NOMO-1 treated with DMSO at 0.1 percent for 48 hours (cell line): ENCODE data around the gene RADIL.
"Not testable (repeated sequence)": the region's sequence is repeated elsewhere in the genome, so short reads cannot be mapped to it uniquely, and the experiment has no call there.

Experiments
- DNase-seq: peaks from one replicate; lab custom pipeline; 2025; ENCODE audit not compliant: unreplicated experiment; lab: John Stamatoyannopoulos, UW

Gene RADIL

GRCh38 chr7:4797858-4798705 is 85.4 kb downstream of the RADIL start:
- peak; percentile 47 for DNase-seq

GRCh38 chr7:4796453-4796852 is 87.1 kb downstream of the RADIL start:
- no peak for DNase-seq

GRCh38 chr7:4794591-4795350 is 88.7 kb downstream of the RADIL start:
- DNase-seq: no peak

GRCh38 chr7:4794171-4794570 is 89.3 kb downstream of the RADIL start:
- not testable (repeated sequence) for DNase-seq

GRCh38 chr7:4793385-4793993 is 90.0 kb downstream of the RADIL start:
- DNase-seq: not testable (repeated sequence)

DNA sequence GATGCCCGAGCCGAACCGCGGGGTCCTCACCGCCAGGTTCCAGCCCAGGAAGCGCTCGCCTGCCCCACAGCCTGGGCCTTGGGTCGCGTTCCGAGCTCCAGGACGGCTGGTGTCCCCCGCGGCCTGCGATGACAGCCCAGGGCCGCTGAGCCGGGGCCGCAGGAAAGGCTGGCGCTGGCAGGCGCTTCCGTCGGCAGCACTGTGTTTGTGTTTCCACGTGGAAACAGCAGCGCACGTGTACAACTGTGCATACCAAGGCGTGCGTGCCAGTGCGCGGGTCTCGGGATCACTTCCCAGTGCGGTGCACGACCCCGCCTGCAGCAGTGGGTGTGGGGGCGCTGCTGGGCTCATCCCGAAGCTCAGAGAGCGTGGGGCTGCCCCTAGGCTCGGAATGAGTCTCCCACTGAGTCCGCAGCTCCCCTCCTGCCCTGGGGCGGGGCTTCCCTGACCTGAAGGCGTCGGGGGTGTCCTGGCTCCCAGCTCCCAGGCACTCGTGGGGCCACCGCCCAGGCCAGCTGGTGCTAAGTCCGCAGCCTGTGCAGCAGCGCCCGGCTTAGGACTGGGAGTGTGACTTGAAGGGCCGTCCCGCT is 90.9 kb downstream of the RADIL start:
- no peak for DNase-seq

DNA sequence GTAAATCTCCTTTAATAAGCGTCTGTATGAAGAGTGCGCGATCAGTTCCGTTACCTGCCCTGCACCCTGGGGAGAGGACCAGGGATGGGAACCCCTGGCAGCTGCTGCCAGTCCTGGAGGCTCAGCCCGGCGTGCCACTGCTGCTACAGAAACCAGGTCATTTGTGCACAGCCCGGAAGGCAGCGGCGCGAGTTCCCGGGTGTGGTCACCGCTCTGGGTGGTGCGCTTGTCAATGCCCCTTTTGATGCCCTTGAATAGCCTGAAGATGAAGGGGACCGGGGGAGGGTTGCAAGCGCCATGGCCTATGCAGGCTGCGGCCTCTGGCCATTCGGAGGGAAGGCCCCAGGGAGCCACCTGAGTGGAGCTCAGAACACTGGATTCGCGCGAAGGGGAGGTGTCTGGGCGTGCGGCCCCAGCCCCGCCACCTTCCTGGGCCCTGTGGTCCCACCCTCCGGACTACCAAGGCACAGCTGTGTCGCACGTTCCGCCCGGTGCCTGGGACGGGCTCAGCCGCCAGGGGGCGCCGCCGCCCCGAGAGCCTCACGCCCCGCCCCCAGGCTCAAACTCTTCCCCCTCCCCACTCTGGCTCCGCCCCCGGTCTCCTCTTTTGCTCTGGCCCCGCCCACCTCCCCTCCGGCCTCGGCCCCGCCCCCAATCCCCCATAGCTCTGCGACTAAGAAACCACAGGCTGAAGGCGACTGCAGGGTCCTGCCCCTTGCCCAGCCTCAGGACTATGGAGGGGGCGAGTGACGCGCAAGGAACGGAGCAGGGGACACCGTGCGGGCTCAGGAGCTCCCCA is 91.6 kb downstream of the RADIL start:
- DNase-seq: no peak

GRCh38 chr7:4791101-4791737 is 92.3 kb downstream of the RADIL start:
- no peak for DNase-seq

DNA sequence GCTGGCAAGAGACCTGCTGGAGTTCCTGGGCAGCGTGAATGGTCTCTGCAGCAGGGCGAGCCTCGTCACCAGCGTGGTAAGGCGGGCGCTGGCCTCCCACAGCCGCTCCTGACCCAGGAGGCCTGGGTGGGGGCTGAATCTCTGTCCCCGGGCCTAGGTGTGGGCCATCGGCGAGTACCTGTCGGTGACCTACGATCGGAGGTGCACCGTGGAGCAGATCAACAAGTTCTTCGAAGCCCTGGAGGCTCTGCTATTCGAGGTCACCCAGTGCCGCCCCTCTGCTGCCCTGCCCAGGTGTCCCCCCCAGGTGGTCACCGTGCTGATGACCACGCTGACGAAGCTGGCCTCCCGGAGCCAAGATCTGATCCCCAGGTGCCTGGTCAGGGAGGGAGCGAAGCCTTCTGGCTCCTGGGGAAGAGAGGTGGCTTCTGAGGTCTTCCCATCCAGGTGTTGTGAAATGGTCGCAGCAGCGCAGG is 93.0 kb downstream of the RADIL start:
- no peak for DNase-seq

GRCh38 chr7:4790078-4790465 is 93.4 kb downstream of the RADIL start:
- no peak for DNase-seq

DNA sequence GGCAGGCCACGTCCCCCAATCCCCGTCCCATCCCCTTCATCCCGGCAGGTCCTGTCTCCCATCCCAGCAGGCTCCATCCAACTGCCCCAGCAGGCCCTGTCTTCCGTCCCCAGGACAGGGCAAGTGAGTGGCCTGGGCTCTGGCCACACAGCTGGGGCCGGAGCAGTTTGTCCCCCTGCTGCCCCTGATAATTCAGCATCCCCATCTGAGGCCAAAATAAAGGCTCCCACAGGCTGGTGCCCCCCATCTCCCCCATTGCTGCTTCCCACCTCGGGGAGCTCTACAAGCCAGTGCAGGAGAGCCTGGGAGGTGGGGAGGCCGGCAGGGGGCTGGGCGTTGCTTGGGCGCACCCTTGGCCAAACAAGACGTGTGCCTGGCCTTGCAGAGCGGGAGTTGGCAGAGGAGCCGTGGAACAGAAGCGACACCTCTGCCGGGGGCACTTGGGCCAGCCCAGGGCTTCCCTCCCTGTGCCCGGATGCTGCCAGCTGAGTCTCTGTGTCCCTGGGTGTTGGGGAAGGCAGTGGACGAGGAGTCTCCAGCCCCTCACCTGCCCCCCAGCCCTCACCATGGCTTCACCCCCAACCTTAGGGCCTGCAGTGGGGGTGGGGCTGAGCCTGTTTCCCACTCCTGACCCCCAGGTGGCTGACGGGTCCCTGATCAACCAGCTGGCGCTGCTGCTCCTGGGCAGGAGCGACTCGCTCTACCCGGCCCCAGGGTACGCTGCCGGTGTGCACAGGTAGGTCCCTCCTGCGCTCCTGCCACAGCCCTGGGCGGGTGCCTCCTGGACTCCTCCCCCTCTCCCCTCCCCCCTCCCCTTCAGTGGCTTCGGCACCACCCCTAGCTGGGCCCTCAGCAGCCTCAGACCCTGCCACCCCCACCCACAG is 94.1 kb downstream of the RADIL start:
- no peak for DNase-seq

DNA sequence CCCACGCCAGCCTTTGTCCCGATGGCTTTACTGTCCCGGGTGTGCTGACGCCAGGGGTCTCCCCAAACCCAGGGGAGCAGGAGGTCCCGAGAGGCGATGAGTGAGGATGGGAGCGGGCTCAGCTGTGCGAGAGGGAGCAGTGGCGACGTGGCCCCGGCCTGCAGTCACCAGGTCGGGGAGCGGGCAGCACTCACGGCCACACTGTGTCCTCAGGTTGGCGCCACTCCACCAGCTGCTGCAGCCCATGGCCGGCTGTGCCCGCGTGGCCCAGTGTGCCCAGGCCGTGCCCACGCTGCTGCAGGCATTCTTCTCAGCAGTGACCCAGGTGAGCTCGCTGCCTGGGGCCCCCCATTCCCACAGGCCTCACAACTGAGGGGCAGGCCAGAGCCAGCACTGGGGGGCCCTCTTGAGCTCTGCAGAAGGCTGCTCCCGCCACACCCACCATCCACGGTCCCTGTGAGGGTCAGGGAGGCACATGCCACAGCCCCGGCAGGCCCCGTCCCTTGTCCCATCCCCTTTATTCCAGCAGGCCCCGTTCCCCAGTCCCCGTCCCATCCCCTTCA is 94.8 kb downstream of the RADIL start:
- DNase-seq: no peak

GRCh38 chr7:4787947-4788626 is 95.4 kb downstream of the RADIL start:
- DNase-seq: no peak

- no peak for DNase-seq
These were observed 96.0 kb downstream of the RADIL start for GRCh38 chr7:4787541-4787940.

GRCh38 chr7:4786015-4786414 is 97.5 kb downstream of the RADIL start:
- DNase-seq: no peak

GRCh38 chr7:4785371-4785770 is 98.1 kb downstream of the RADIL start:
- no peak for DNase-seq

DNA sequence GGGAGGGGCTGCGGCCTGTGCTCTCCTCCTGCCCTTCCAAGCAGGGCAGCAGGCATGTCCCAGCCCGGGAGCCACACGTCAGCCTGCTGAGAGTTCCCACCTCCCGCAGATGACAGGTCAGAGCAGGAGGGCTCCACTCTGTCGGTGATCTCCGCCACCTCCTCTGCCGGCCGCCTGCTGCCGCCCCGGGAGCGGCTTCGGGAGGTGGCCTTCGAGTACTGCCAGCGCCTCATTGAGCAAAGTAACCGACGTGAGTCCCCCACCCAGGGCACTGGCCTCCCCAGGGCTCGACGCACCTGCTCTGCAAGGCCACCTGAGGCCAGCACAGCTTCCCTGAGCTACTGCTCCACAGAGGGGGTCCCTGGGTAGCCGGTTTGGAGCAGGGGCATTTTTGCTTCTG is 98.7 kb downstream of the RADIL start:
- DNase-seq: no peak

DNA sequence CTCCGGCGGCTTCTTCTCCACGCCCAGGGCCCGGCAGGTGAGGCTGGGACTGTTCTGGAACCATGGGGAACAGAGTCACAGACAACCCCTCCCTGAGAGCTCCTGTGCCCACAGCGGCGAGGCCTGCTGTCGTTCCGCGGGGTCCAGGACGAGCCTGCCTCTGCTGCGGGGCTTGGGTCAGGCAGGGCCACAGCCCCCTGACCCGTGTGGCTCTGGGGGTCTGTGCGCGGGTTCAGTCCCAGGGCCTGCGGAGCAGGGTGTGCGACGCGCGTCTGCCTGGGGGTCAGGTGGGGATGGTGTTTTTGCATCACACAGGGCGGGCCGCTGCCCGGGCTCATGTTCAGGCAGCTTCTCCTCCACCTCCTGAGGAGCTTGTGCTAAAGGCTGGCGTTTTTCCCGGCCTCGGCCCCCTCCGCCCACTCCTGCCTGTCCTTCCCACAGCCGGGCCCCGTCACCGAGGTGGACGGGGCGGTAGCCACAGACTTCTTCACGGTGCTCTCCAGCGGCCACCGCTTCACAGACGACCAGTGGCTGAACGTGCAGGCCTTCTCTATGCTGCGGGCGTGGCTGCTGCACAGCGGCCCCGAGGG is 99.7 kb downstream of the RADIL start:
- DNase-seq: no peak
